ENCODE results near the gene IFNAR2.

IFNAR2 gene

DNA sequence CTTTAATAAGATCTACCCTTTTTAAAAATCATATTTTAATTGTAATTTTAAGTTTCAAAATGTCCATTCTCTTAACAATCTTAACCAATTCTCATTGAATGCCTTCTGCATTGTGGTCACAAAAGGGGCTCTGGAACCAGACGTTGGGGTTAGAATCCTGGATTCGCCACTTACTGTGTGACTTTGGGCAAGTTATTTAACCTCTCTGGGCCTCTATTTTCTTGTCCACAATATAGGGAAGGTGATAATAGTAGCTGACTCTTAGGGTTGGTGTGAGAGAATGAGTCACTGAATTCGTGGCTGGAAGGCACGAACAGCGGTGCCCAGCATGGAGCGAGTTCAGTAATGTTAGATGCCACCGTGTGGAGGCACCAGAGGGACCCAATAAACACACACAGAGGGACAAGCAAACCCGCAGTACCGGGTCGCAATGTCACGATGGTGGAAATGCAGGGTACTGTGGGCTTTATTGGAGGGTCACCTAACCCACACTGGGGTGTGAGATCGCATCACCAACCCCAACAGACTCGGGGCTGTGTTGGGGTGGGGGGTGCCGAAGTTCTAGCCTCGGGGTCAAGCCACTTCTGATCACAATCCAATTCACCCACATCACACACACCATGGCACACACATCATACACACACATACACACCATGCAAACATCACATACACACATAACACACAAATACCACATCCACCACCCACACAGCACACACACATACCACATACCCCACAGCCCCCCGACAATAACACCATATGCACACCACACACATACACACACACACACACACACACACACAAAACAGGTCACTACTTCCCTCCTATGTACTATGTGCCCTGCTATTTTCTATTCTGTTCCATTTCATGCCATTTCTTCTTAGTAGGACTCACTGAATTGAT is 27.0 kb upstream of the IFNAR2 start (continued):
- no peak for TF ChIP-seq ZNF169 (tag by site-specific recombination; IDR thresholded peaks at IDR 0.05)
- TF ChIP-seq ZNF404 (tag by site-specific recombination; IDR thresholded peaks at IDR 0.05): no peak
- no peak for TF ChIP-seq ZSCAN30 (tag by site-specific recombination; IDR thresholded peaks at IDR 0.05)

DNA sequence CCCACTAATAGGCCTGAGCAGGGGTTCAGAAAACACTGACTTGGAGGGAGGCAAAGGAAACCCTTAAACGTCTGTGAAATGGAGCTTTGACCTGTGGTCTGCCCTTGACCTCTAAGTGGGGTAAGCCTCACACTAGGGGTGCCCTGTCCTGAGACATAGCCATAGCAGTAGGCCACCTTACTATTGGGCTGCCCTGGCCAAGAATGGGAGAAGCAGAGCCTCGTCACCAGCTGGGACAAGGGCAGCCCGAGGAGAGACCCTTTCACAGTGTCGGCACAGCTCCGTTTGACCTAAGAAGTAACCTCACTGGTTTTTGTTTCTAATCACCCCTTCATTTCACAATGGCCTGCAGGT is 26.4 kb upstream of the IFNAR2 start:
- Histone ChIP-seq H3K4me3 (ENCODE audit: low read depth, low read length) (no peak overlapping the region), H3K9me3 (ENCODE audit: control insufficient read depth, insufficient read depth, low read depth, low read length) (no peaks in the 10 kb centered on the region), H3K4me1 (ENCODE audit: control insufficient read depth, insufficient read depth, low read length) (no peaks in the 10 kb centered on the region), H3K36me3 (ENCODE audit: control insufficient read depth in 2 of 2, insufficient read depth in 1 of 2, low read length in 2 of 2) (no peaks in the 10 kb centered on the region), H3K27ac (ENCODE audit: extremely low read depth, low read depth, low read length) (no peak overlapping the region)
- CTCF ChIA-PET: interaction anchor here (0.6 to 2.8 kb wide), 7 partner anchors 158 to 1934 kb away, joined by 3 to 12 read pairs (median 4); no protein-coding TSS in a partner anchor
- POLR2A ChIA-PET: interaction anchor here (0.8 kb wide), 1 partner anchor 122 kb away, joined by 3 read pairs; the partner anchor contains the start of gene IFNAR1
- TF ChIP-seq KLF1 (tag by site-specific recombination; IDR thresholded peaks at IDR 0.05) (no peak), ZNF626 (tag by site-specific recombination; IDR thresholded peaks at IDR 0.05) (no peak), ZNF747 (tag by site-specific recombination; IDR thresholded peaks at IDR 0.05) (no peak)
- TF ChIP-seq, protein P1, sequence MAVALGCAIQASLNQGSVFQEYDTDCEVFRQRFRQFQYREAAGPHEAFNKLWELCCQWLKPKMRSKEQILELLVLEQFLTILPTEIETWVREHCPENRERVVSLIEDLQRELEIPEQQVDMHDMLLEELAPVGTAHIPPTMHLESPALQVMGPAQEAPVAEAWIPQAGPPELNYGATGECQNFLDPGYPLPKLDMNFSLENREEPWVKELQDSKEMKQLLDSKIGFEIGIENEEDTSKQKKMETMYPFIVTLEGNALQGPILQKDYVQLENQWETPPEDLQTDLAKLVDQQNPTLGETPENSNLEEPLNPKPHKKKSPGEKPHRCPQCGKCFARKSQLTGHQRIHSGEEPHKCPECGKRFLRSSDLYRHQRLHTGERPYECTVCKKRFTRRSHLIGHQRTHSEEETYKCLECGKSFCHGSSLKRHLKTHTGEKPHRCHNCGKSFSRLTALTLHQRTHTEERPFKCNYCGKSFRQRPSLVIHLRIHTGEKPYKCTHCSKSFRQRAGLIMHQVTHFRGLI (tag by site-specific recombination; IDR thresholded peaks at IDR 0.05): no peak

DNA sequence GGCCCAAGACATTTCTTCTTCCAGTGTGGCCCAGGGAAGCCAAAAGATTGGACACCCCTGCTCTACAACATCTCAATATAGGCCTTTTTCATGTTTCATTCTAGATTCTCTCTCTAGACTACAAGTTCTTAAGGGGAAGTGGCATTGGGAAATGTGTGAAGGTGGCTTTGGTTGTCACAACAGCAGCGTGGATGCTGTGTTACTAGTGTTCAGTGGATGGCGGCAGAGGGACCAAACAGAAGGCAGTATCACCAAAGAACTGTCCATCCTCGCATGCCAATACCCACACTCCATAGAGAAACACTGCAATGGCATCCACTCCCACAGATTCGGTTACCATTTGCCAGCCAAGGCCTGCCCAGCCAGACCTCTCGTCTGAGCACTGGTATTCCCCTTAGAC is 24.3 kb upstream of the IFNAR2 start:
- POLR2A ChIA-PET: no interaction called here
- no peak overlapping the region for H3K27ac ChIP-seq (ENCODE audit: extremely low read depth, low read depth, low read length)
- no peaks in the 10 kb centered on the region for H3K36me3 ChIP-seq (ENCODE audit: control insufficient read depth in 2 of 2, insufficient read depth in 1 of 2, low read length in 2 of 2)
- H3K4me1 ChIP-seq (ENCODE audit: control insufficient read depth, insufficient read depth, low read length): no peaks in the 10 kb centered on the region
- CTCF ChIA-PET: interaction anchor here (0.6 to 1.5 kb wide), 3 partner anchors 19 to 379 kb away, joined by 3 to 5 read pairs (median 5); no protein-coding TSS in a partner anchor
- TF ChIP-seq ZNF169 (tag by site-specific recombination; IDR thresholded peaks at IDR 0.05): no peak
- no peak for TF ChIP-seq ZNF776 (tag by site-specific recombination; IDR thresholded peaks at IDR 0.05; ENCODE audit: borderline replicate concordance)
- H3K9me3 ChIP-seq (ENCODE audit: control insufficient read depth, insufficient read depth, low read depth, low read length): no peaks in the 10 kb centered on the region
- H3K4me3 ChIP-seq (ENCODE audit: low read depth, low read length): no peak overlapping the region

DNA sequence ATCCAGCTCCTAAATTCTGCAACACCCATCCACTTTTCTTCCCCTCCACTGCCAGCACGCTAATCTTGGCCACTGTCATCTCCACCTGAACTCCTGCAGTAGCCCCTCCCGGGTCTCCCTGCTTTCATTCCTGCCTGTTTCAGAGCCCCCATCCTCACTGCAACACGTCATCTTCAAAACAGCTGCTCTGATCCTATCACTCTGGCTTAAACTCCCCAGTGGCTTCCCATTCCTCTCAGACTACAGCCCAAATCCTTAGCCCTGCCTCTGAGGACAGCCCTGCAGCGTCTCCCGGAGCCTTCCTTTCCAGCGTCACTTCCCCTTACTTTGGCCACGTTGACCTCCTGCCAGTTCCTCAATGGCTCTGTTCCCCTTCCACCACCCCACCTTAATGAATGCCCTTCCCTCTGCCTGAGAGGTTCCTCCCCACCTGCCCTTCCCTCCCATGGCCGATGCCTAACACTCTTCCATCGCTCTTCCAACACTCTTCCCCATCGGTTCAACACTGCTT is 22.9 kb upstream of the IFNAR2 start:
- POLR2A ChIA-PET: no interaction called here
- CTCF ChIA-PET: interaction anchor here (0.6 to 0.7 kb wide), 4 partner anchors 11 to 1362 kb away, joined by 3 to 4 read pairs (median 4); no protein-coding TSS in a partner anchor

DNA sequence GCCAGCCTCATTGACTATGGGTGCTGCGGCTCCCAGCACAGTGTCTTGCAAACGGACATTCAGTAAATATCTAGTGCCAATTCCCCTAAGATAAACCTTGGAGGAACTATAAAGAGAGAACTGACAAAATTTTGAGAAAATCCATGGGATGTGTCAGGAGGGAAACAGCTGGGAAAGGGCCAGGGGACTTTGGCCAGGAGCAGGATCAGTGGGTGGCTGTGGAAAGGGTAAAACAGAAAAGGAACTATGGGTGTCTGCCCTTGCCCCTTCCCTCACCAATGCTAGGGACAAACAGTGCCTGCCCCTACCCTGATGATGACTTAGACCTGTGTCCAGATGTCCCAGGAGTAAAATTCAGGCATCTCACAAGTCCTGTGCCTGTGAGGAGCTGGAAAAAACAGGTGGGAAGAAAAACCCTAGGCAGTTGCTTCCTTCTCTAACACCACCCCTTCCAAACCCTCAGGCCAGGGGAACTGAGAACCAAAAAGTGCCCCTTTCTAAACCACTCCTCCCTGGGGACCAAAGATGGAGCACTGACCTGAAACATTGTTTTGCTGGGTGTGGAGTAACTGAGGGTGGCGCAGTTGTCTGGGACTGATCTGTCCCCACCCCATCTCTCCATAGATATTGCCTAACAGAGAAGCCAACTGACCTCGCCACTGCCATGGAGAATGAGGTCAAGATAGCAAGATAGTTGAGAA is 22.1 kb upstream of the IFNAR2 start:
- POLR2A ChIA-PET: no interaction called here

More for the DNA sequence above, 22.9 kb upstream of the IFNAR2 start:
- no peak overlapping the region for H3K27ac ChIP-seq (ENCODE audit: extremely low read depth, low read depth, low read length)
- H3K4me1 ChIP-seq (ENCODE audit: control insufficient read depth, insufficient read depth, low read length): no peaks in the 10 kb centered on the region
- no peaks in the 10 kb centered on the region for H3K36me3 ChIP-seq (ENCODE audit: control insufficient read depth in 2 of 2, insufficient read depth in 1 of 2, low read length in 2 of 2)
- TF ChIP-seq ZNF335 (tag by site-specific recombination; conservative IDR thresholded peaks at IDR 0.05) (no peak), ZNF114 (tag by site-specific recombination; IDR thresholded peaks at IDR 0.05) (no peak), TCF7L2 (IDR thresholded peaks at IDR 0.05; ENCODE audit: borderline replicate concordance, low read depth, low read length) (no peak), ZNF16 (tag by site-specific recombination; IDR thresholded peaks at IDR 0.05; ENCODE audit: low read depth) (no peak), SP3 (tag by site-specific recombination; IDR thresholded peaks at IDR 0.05) (no peak), REPIN1 (tag by site-specific recombination; IDR thresholded peaks at IDR 0.05; ENCODE audit: low read depth) (no peak), GLI4 (tag by site-specific recombination; IDR thresholded peaks at IDR 0.05) (no peak), ZNF785 (tag by site-specific recombination; IDR thresholded peaks at IDR 0.05) (no peak), YY2 (tag by site-specific recombination; IDR thresholded peaks at IDR 0.05) (no peak), ZBTB7A (tag by site-specific recombination; IDR thresholded peaks at IDR 0.05; ENCODE audit: low read depth) (no peak), ZFP69B (tag by site-specific recombination; IDR thresholded peaks at IDR 0.05) (no peak), BCL11A (tag by site-specific recombination; IDR thresholded peaks at IDR 0.05; ENCODE audit: low read depth) (no peak)
- H3K9me3 ChIP-seq (ENCODE audit: control insufficient read depth, insufficient read depth, low read depth, low read length): no peaks in the 10 kb centered on the region
- no peak overlapping the region for H3K4me3 ChIP-seq (ENCODE audit: low read depth, low read length)

More for the DNA sequence above, 22.1 kb upstream of the IFNAR2 start:
- TF ChIP-seq, protein P2, sequence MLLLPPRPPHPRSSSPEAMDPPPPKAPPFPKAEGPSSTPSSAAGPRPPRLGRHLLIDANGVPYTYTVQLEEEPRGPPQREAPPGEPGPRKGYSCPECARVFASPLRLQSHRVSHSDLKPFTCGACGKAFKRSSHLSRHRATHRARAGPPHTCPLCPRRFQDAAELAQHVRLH (tag by site-specific recombination; IDR thresholded peaks at IDR 0.05): no peak
- TF ChIP-seq HOXD13 (CRISPR knock-in tag; IDR thresholded peaks at IDR 0.05; ENCODE audit: borderline replicate concordance) (no peak), ZNF239 (tag by site-specific recombination; IDR thresholded peaks at IDR 0.05) (no peak), ZNF121 (tag by site-specific recombination; IDR thresholded peaks at IDR 0.05) (no peak), SCRT1 (tag by site-specific recombination; IDR thresholded peaks at IDR 0.05; ENCODE audit: borderline replicate concordance) (no peak), ZNF157 (tag by site-specific recombination; IDR thresholded peaks at IDR 0.05) (no peak), ZNF776 (tag by site-specific recombination; IDR thresholded peaks at IDR 0.05; ENCODE audit: borderline replicate concordance) (no peak), ZNF2 (tag by site-specific recombination; IDR thresholded peaks at IDR 0.05) (no peak), SP3 (tag by site-specific recombination; IDR thresholded peaks at IDR 0.05) (no peak), ZFP37 (tag by site-specific recombination; IDR thresholded peaks at IDR 0.05) (no peak)
- Histone ChIP-seq H3K4me3 (ENCODE audit: low read depth, low read length) (no peak overlapping the region), H3K9me3 (ENCODE audit: control insufficient read depth, insufficient read depth, low read depth, low read length) (no peaks in the 10 kb centered on the region), H3K36me3 (ENCODE audit: control insufficient read depth in 2 of 2, insufficient read depth in 1 of 2, low read length in 2 of 2) (no peaks in the 10 kb centered on the region), H3K4me1 (ENCODE audit: control insufficient read depth, insufficient read depth, low read length) (no peaks in the 10 kb centered on the region), H3K27ac (ENCODE audit: extremely low read depth, low read depth, low read length) (no peak overlapping the region)
- CTCF ChIA-PET: interaction anchor here (0.7 to 1.0 kb wide), 3 partner anchors 8 to 12 kb away, joined by 3 read pairs; no protein-coding TSS in a partner anchor
